Measurements from ENCODE around the gene SWAP70.

The SWAP70 gene

DNA sequence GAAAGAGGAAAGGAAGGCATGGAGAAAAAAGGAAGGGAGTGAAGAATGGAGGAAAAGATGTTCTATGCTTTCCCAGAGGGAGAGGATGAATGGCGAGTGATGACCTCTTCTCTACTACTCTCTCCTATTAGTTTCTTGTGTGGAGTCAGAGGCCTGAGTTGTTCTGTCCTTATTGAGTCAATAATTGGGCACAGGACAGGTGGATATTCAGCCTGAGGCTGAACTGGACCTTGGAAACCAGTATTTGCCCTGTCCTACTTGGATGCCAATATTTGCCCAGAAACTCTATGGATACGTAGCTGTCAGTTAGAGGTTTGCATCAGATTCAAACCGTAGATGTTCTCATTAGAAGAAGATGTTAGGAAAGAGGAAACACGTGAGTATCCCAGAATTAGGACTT lies 17.6 kb upstream of the SWAP70 start:
- no peak overlapping the region for H3K27ac ChIP-seq
- DNase-seq (ENCODE audit: low read depth, low spot score), result no peak

DNA sequence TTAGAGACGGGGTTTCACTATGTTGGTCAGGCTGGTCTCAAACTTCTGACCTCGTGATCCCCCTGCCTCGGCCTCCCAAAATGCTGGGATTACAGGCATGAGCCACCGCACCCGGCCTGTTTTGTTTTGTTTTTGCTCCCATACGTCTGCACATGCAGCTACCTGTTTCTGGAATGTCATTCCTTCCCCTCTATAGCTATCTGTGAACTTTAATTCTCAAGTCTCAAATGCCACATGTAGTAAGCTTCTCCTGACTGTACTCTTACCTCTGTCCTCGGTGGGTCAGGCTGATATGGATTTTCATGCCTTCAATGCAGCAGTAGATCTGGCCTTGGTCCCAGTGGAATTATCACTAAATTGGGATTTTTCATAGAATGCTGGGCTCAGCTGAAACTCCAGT lies 12.4 kb upstream of the SWAP70 start:
- no peak overlapping the region for H3K27ac ChIP-seq
- no peak for DNase-seq (ENCODE audit: low read depth, low spot score)

DNA sequence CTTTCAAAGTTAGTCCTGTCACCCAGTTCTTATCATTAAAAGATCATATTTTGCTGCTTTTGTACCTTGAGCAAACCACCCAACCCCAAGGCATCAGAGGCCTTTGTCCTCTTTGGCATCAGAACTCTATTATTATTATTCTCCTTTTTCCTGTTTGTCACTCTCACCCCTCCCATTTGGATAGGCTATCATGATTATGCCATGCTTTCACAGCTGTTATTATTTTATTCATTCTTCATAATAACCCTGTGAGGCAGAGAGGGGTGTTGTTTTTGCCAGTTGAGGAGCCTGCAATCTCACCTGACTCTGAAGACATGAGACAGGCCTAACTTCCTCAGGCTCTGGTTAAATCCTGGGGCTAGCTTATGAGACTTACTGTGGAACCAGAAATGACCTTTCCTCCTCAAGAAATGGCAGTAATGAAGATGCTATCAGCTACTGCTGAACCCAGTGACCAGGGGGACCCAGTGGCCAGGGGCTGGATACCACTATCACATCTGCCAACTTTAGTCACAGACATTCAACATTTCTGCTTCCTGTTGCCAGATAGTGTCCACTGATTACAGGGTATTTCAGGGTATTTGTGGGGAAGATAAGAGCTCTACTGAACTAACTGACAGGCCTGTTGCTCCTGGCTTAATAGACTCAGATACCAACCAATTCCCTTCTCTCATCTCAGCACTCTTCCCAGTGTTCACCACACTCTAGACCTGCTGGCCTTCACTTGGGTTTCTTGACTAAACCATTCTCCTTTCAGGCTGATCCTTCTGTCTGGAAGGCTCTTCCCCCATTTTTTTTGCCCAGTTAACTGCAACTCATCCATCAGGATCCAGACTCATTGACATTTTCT lies 11.8 kb upstream of the SWAP70 start:
- no peak overlapping the region for H3K27ac ChIP-seq
- no peak for DNase-seq (ENCODE audit: low read depth, low spot score)

DNA sequence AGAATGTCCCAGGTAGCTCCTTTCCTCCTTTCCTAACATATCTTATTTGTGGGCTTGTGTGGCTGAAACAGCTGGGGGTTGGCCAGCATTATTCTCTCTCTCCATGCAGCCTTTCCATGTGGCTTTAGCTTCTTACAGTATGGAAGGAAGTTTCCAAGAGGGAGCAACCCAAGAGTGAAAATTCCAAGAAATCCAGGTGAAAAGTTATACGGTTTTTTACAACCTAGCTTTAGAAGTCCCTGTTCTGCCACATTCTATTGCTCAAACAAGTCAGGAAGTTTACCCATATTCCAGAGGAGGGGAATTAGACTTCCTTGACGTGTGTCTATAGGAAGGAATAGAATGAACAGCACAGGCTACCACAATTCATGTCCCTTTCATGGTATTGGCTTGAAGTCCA lies 10.0 kb upstream of the SWAP70 start:
- H3K27ac ChIP-seq, result no peak overlapping the region
- no peak for DNase-seq (ENCODE audit: low read depth, low spot score)

- no peak for DNase-seq (ENCODE audit: low read depth, low spot score)
- H3K27ac ChIP-seq, result no peak overlapping the region
These were observed 7.0 kb upstream of the SWAP70 start for GRCh38 chr11:9656864-9657263.

DNA sequence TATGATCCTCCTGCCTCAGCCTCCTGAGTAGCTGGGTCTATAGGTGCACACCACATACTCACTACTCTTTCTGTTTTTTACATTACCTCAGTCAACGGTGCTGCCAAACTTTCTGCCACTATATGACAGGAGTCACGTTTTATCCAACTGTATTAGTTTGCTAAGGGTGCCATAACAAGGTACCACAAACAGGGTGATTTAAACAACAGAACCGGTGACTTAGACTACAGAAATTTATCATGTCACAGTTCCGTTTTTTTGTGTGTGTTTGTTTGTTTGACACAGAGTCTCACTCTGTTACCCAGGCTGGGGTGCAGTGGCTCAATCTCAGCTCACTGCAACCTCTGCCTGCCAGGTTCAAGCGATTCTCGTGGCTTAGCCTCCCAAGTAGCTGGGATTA lies 6.3 kb upstream of the SWAP70 start:
- no peak for DNase-seq (ENCODE audit: low read depth, low spot score)
- no peak overlapping the region for H3K27ac ChIP-seq

DNA sequence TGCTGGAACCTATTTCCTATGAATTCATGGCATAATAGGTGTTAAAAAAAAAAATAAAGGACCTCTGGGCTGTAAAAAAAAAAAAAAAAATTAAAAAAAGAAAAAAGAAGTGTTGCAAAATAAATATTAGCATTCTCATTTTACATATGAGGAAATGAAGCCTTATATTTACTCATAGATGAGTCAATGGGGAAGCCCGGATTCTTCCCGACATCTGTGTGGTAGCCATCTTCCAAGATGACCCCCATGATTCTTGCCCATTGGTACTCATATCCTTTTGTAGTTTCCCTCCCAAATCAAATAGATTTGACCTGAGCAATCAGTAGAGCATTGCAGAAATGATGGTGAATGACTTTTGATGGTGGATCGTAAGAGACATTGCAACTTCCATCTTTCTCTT lies 3.0 kb upstream of the SWAP70 start:
- DNase-seq (ENCODE audit: low read depth, low spot score), result no peak
- H3K27ac ChIP-seq, result no peak overlapping the region

DNA sequence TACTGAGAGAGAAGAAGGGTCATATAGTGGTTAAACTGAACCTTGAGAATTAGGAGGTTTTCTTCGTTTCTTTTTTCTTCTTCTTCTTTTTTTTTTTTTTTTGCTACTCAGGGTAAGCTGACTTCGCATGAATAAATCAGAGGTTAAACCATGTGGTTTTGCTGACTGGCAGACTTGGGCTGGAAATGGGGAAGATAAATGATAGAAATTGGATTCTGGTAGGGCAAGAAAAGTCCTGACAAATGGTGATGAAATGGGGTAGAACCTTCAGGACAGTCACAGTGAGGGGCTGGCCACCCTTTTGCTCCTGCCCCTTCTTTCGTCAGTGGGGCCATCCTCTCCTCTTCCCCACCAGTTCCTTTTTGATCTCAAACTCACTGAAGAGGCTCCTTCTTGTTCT lies 1.6 kb upstream of the SWAP70 start:
- no peak overlapping the region for H3K27ac ChIP-seq
- no peak for DNase-seq (ENCODE audit: low read depth, low spot score)

GRCh38 chr11:9664276-9665171 lies 647 bp downstream of the SWAP70 start:
- DNase-seq (ENCODE audit: low read depth, low spot score), result no peak
- peak overlapping the region; percentile 72 for H3K27ac ChIP-seq

GRCh38 chr11:9665749-9666148 lies 1.9 kb downstream of the SWAP70 start:
- DNase-seq (ENCODE audit: low read depth, low spot score), result no peak
- H3K27ac ChIP-seq, result no peak overlapping the region

DNA sequence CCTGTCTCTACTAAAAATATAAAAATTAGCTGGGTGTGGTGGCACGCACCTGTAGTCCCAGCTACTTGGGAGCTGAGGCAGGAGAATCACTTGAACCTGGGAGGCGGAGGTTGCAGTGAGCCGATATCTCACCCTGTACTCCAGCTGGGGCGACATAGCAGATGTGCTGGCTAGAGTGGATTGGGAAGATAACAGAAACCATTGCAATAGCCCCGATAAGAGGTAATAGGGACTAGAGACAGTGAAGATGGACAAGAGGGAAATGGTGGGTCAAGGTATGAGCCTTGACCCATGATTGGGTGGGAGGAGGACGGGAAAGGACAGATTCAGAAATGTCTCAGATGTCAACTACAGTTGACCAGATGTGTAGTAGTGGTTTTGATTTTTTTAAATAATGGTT lies 6.1 kb downstream of the SWAP70 start:
- no peak for DNase-seq (ENCODE audit: low read depth, low spot score)
- no peak overlapping the region for H3K27ac ChIP-seq

DNA sequence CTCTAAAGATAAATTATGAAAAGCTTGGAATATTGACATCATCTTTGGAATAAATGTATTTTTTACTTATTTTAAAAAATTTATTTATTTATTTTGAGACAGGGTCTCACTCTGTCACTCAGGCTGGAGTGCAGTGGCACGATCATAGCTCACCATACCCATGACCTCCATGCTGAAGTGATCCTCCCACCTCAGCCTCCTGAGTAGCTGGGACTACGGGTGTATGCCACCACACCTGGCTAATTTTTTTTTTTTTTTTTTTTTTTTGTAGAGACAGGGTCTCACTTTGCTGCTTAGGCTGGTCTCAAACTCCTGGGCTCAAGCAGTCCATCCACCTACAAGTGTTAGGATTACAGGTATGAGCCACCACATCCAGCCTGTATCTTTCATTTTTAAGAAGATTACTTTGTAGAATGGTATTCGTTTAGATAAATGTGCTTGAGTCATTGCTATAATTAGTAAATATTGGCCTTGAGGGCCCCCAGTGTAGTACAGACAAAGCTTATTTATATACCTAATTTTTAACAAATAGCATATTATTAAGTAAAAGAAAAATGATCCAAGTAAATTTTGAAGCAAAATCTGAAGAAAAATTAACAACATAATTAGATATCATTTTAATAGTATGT lies 8.5 kb downstream of the SWAP70 start:
- DNase-seq (ENCODE audit: low read depth, low spot score), result no peak
- H3K27ac ChIP-seq, result no peak overlapping the region

DNA sequence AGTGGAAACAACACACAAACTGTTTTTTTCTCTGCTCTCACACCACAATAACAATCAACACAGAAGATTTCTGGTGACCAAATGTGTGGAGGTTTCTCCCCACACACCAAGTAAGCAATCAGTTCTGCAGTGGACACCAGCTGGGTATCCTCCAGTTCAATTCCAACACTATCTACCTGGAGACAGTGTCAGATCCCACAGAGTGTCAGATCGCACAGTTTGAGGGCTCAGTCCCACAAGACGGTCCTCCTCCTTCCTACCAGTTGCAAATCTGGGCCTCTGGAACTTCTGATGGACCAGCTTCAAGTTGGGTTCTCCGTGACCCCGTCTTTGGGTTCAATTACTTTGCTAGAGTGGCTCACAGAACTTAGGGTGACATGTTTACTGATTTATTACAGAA lies 9.0 kb downstream of the SWAP70 start:
- DNase-seq (ENCODE audit: low read depth, low spot score), result no peak
- no peak overlapping the region for H3K27ac ChIP-seq

GRCh38 chr11:9675691-9676090 lies 11.8 kb downstream of the SWAP70 start:
- H3K27ac ChIP-seq, result no peak overlapping the region
- no peak for DNase-seq (ENCODE audit: low read depth, low spot score)

DNA sequence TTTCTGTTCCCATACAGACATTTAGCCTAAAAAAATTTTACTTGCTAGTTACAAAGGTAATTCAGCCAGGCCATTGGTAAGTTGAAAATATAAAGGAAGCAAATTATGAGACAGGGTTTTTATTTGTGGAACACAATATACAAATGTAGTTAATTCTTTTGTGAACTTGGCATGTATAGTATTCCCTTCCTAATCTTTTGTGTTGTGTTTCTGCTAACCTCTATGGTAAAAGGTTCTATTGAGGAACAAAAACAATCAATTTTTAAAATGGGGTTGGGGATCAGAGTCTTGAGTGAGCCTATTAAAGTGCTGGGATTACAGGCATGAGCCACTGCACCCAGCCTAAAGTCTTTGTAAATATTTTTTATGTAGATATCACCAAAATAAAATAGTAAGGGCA lies 14.1 kb downstream of the SWAP70 start:
- H3K27ac ChIP-seq, result no peak overlapping the region
- DNase-seq (ENCODE audit: low read depth, low spot score), result no peak

DNA sequence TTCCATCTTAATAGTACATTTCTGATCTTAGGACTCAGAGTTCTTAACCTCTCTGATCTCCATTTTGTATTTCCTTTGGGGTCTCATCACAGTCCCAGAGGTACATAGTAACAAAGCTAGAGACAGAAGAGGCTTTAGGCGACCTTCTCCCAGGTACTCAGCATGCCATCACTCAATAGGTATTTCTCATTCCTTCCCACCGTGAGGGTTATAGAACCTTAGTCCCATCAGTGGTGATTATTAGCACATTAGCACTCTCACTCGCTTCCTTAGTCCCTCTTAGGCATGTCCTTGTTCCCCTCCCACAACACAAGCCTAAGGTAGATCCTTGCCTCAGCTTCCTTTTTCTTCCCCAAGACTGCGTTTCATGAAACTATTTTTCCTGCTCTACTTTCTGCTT lies 14.7 kb downstream of the SWAP70 start:
- no peak for DNase-seq (ENCODE audit: low read depth, low spot score)
- H3K27ac ChIP-seq, result no peak overlapping the region

DNA sequence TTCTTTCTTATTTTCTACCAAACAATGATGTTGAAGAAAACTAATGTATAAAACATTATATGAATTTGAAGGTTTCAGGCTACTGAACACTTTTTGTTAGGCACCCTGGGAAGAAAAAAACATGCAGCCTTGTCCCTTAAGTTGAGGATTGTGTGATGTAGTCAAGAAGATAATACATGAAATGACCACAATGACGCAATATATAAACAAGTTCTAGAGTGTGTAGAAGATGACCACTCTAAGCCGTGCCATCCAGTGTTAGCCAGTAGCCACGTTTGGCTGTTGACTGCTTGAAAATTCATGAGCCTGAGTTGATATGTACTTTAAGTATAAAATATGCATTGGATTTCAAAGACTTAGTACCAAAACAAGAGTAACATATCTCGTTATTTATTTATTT lies 16.2 kb downstream of the SWAP70 start:
- H3K27ac ChIP-seq, result no peak overlapping the region
- no peak for DNase-seq (ENCODE audit: low read depth, low spot score)

DNA sequence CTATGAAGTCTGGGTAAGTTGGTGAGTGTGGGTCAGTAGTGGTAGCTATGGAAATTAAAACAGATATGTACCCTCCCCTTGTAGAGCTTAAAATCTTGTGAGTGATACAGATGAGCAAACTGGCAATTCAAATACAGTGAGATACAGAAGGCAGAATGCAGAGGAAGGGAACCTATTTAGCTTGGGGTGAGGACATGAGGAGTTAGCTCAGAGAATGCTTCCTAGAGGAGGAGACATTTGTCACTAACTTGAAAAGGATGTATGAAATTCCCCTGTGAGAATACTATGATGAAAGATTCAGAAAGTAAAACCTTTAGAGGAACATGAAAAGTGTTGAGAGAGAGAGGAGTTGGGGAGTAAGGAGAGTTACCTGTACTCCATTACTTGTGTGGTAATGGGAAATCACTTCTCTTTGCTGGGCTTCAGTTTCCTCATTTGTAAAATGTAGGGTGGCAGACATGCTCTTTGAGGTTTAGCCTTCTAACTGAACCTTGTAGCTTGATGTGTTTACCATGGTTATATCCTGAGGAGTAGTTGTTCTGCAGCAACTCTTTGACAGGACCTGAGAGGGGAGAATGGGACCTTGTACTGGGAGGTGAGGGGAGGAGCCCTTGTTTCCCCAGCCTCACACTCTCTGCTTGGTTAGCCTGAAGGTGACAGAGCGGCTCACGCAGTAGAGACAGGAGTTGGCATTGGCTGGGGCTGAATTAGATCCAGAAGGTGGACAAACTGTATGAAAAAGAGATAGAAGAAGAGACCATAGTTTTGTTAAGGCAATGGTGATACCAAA lies 17.9 kb downstream of the SWAP70 start:
- DNase-seq (ENCODE audit: low read depth, low spot score), result no peak
- no peak overlapping the region for H3K27ac ChIP-seq

GRCh38 chr11:9687711-9688477 lies 24.0 kb downstream of the SWAP70 start:
- H3K27ac ChIP-seq, result peak overlapping the region; percentile 77

More at GRCh38 chr11:9687711-9688477, 24.0 kb downstream of the SWAP70 start:
- no peak for DNase-seq (ENCODE audit: low read depth, low spot score)
